Osteoblast (primary cell): ENCODE results near the gene TSPAN3. TPM values are rescaled to one million over a fixed set of nuclear protein-coding genes. Genes with fewer than 3 reads are reported as not detected.
A peak's percentile ranks its signal among the peaks of the same experiment; 100 is the strongest.

Source experiments
- DNase-seq: peaks from one replicate; pipeline ENCODE4 v3.0.0; 2011; ENCODE audit warnings: low spot score, mixed read lengths; ENCODE audit not compliant: insufficient read length; ENCODE audit errors: missing footprints
- H2AFZ ChIP-seq: 2 replicates; pipeline ENCODE4 v1.6.0; 2011; ENCODE audit warnings: mild to moderate bottlenecking, low read length
- H3K27ac ChIP-seq: 2 replicates; pipeline ENCODE4 v1.5.1; 2011; ENCODE audit warnings: mild to moderate bottlenecking, low read depth, low read length, moderate library complexity
- H3K27me3 ChIP-seq: 2 replicates; pipeline ENCODE4 v1.6.0; 2012; ENCODE audit warnings: mild to moderate bottlenecking, control low read depth, inconsistent platforms, low read length, moderate library complexity; ENCODE audit not compliant: insufficient read depth
- H3K36me3 ChIP-seq: 2 replicates; pipeline ENCODE4 v1.5.1; 2011; ENCODE audit warnings: mild to moderate bottlenecking, low read length, control low read depth, moderate library complexity; ENCODE audit not compliant: insufficient read depth
- H3K4me1 ChIP-seq: 2 replicates; pipeline ENCODE4 v1.5.1; 2011; ENCODE audit warnings: mild to moderate bottlenecking, low read length, control low read depth, moderate library complexity; ENCODE audit not compliant: insufficient read depth
- H3K4me2 ChIP-seq: 2 replicates; pipeline ENCODE4 v1.6.0; 2011; ENCODE audit warnings: mild to moderate bottlenecking, low read length; ENCODE audit not compliant: insufficient read depth
- H3K4me3 ChIP-seq: fragments of 200-600 bp; sonication (generic); 3 replicates; pipeline ENCODE4 v1.5.1; 2012; ENCODE audit warnings: mild to moderate bottlenecking, low read length, inconsistent platforms; ENCODE audit not compliant: insufficient read depth
- H3K79me2 ChIP-seq: 2 replicates; pipeline ENCODE4 v1.6.0; 2012; ENCODE audit warnings: mild to moderate bottlenecking, low read length, control low read depth, inconsistent platforms; ENCODE audit not compliant: insufficient read depth
- H3K9me3 ChIP-seq: 2 replicates; pipeline ENCODE4 v1.5.1; 2011; ENCODE audit warnings: low read depth, low read length, control low read depth
- H4K20me1 ChIP-seq: 2 replicates; pipeline ENCODE4 v1.6.0; 2012; ENCODE audit warnings: mild to moderate bottlenecking, low read length, control low read depth; ENCODE audit not compliant: insufficient read depth
- CTCF ChIP-seq: IDR thresholded peaks from 2 replicates; pipeline ENCODE4 v1.5.1; 2011; ENCODE audit warnings: mild to moderate bottlenecking, low read depth, low read length, moderate library complexity; ENCODE audit errors: extremely low read depth
- total RNA-seq: library from RNA; depleted of rRNA; stranded (reverse); fragments of >200 nt; gene quantifications from 2 replicates; pipeline ENCODE4 v1.2.3, GENCODE V29; 2012

TSPAN3 gene
- total RNA-seq, 1 donor = 235 TPM

DNA sequence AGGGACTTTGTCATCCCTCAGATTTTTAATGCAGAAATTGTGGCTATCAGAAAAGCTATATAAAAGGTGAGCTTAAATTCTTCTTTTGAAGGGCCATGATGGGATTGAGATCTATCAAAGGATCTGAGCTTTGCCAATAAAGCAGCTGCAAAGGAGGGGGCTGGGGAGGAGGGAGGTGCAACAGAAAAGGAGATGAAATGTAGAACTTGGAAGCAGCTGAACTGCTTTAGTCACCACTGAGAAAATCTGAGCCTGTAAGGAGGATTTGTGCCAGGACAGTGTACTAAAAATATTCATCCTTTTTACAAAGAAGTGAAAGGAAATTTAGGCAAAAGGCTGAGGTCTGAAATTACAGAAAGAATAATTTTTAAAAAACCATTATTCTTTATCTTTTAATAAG, 10.4 kb downstream of the TSPAN3 start:
- no peaks in the 10 kb centered on the region for H3K36me3 ChIP-seq
- H3K9me3 ChIP-seq = no peaks in the 10 kb centered on the region
- TF ChIP-seq CTCF = no peak
- no peaks in the 10 kb centered on the region for H3K27me3 ChIP-seq
- peak overlapping the region; percentile 71 for H3K4me2 ChIP-seq
- H2AFZ ChIP-seq = no peak overlapping the region
- no peak for DNase-seq
- H3K4me1 ChIP-seq = peaks cover 40% of the 10 kb centered on the region
- H3K4me3 ChIP-seq = no peak overlapping the region
- peaks cover 33% of the 10 kb centered on the region for H4K20me1 ChIP-seq
- H3K79me2 ChIP-seq = peaks cover 82% of the 10 kb centered on the region
- peak overlapping the region; percentile 19 for H3K27ac ChIP-seq

- peaks cover 80% of the 10 kb centered on the region for H3K79me2 ChIP-seq
- no peaks in the 10 kb centered on the region for H3K27me3 ChIP-seq
- no peaks in the 10 kb centered on the region for H3K9me3 ChIP-seq
- H3K36me3 ChIP-seq = no peaks in the 10 kb centered on the region
- TF ChIP-seq CTCF = no peak
- peak overlapping the region; percentile 71 for H3K4me2 ChIP-seq
- no peak overlapping the region for H3K27ac ChIP-seq
- H2AFZ ChIP-seq = no peak overlapping the region
- peaks cover 33% of the 10 kb centered on the region for H4K20me1 ChIP-seq
- peaks cover 37% of the 10 kb centered on the region for H3K4me1 ChIP-seq
- DNase-seq = no peak
- H3K4me3 ChIP-seq = no peak overlapping the region
These were observed 11.0 kb downstream of the TSPAN3 start for GRCh38 chr15:77059786-77060361.

- no peaks in the 10 kb centered on the region for H3K36me3 ChIP-seq
These were observed 12.4 kb downstream of the TSPAN3 start for GRCh38 chr15:77058468-77058867.

DNA sequence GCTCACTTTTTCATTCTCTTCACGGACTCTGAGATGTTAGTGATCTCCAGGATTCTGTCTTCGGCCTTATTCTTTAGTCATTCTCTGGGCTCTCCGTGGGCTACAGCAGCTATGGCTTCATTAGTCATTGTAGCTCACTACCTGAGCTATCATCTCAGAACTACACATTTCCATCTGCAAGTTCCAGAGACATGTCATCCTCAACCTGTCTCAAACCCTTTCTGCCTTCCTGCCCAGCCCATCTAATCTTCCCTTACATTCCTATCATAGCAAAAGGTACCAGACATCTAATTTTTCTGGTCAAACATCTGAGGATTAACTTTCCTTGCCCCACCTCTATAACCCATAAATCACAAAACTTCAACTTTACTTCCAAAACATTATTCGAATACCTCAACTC, 13.2 kb downstream of the TSPAN3 start:
- Histone ChIP-seq H3K9me3 (no peaks in the 10 kb centered on the region), H3K79me2 (peaks cover 71% of the 10 kb centered on the region), H3K27me3 (no peaks in the 10 kb centered on the region), H2AFZ (no peak overlapping the region), H4K20me1 (peaks cover 25% of the 10 kb centered on the region), H3K36me3 (peaks cover 1% of the 10 kb centered on the region), H3K4me3 (no peak overlapping the region), H3K4me1 (peaks cover 27% of the 10 kb centered on the region), H3K4me2 (no peak overlapping the region), H3K27ac (no peak overlapping the region)
- no peak for TF ChIP-seq CTCF
- no peak for DNase-seq

More at GRCh38 chr15:77058468-77058867, 12.4 kb downstream of the TSPAN3 start:
- Histone ChIP-seq H4K20me1 (peaks cover 29% of the 10 kb centered on the region), H3K27ac (no peak overlapping the region), H3K79me2 (peaks cover 78% of the 10 kb centered on the region), H3K4me2 (no peak overlapping the region), H3K4me1 (peaks cover 27% of the 10 kb centered on the region), H3K9me3 (no peaks in the 10 kb centered on the region), H2AFZ (no peak overlapping the region), H3K27me3 (no peaks in the 10 kb centered on the region), H3K4me3 (no peak overlapping the region)
- DNase-seq = no peak
- TF ChIP-seq CTCF = no peak
